Smooth muscle cell (in vitro differentiated cells): ENCODE measurements around the gene PROKR2. TPM values are rescaled to one million over a fixed set of nuclear protein-coding genes. Genes with fewer than 3 reads are reported as not detected.

Experiments used
- DNase-seq: peaks from one replicate; lab custom pipeline; 2025; ENCODE audit not compliant: unreplicated experiment; lab: John Stamatoyannopoulos, UW
- H2AFZ ChIP-seq: fragments of 200-600 bp; sonication (generic); 2 replicates; pipeline ENCODE4 v1.6.0; 2016; ENCODE audit warnings: antibody characterized with exemption, low read depth, mild to moderate bottlenecking
- H3F3A ChIP-seq: fragments of 200-600 bp; sonication (generic); 2 replicates; pipeline ENCODE4 v1.6.0; 2017; ENCODE audit warnings: antibody characterized with exemption, low read depth
- H3K27ac ChIP-seq: fragments of 200-600 bp; sonication (generic); 2 replicates; pipeline ENCODE4 v1.5.1; 2016; ENCODE audit warnings: low read depth, mild to moderate bottlenecking
- H3K27me3 ChIP-seq: fragments of 200-600 bp; sonication (generic); 2 replicates; pipeline ENCODE4 v1.6.1; 2016; ENCODE audit warnings: low read depth, mild to moderate bottlenecking
- H3K36me3 ChIP-seq: fragments of 200-600 bp; sonication (generic); 2 replicates; pipeline ENCODE4 v1.5.1; 2016; ENCODE audit warnings: low read depth
- H3K4me1 ChIP-seq: fragments of 200-600 bp; sonication (generic); 2 replicates; pipeline ENCODE4 v1.5.1; 2016; ENCODE audit warnings: low read depth
- H3K4me2 ChIP-seq: fragments of 200-600 bp; sonication (generic); 2 replicates; pipeline ENCODE4 v1.6.0; 2016; ENCODE audit warnings: mild to moderate bottlenecking
- H3K4me3 ChIP-seq: fragments of 200-600 bp; sonication (generic); 2 replicates; pipeline ENCODE4 v1.5.1; 2016; ENCODE audit warnings: mild to moderate bottlenecking
- H3K79me2 ChIP-seq: fragments of 200-600 bp; sonication (generic); 2 replicates; pipeline ENCODE4 v1.6.0; 2016; ENCODE audit warnings: low read depth, mild to moderate bottlenecking
- H3K9ac ChIP-seq: fragments of 200-600 bp; sonication (generic); 2 replicates; pipeline ENCODE4 v1.6.0; 2016; ENCODE audit warnings: low read depth
- H3K9me3 ChIP-seq: fragments of 200-600 bp; sonication (generic); replicated peaks from 2 replicates; pipeline ENCODE4 v1.5.1; 2016; ENCODE audit warnings: low read depth
- H4K20me1 ChIP-seq: fragments of 200-600 bp; sonication (generic); 2 replicates; pipeline ENCODE4 v1.6.0; 2016; ENCODE audit warnings: low read depth
- CTCF ChIP-seq: fragments of 200-600 bp; sonication (generic); IDR thresholded peaks from 2 replicates; pipeline ENCODE4 v1.5.1; 2017; ENCODE audit warnings: borderline replicate concordance, mild to moderate bottlenecking, antibody characterized with exemption; ENCODE audit not compliant: insufficient read depth, poor library complexity, severe bottlenecking
- WGBS: methylation state at CpG from one replicate; pipeline ENCODE4 v1.1.7; 2016; ENCODE audit warnings: low lambda C conversion rate; 5-methylcytosine and 5-hydroxymethylcytosine counted together
- polyA plus RNA-seq: library from polyadenylated mRNA; unstranded; fragments of >200 nt; fragmentation: Nextera tagmentation; extraction: Ambion mirVana; gene quantifications from 2 replicates; pipeline ENCODE4 v1.2.1, GENCODE V29; 2016
- total RNA-seq: library from RNA; depleted of rRNA; stranded (reverse); fragments of >200 nt; gene quantifications from 2 replicates; pipeline ENCODE4 v1.2.3, GENCODE V29; 2014

Gene PROKR2
- total RNA-seq (not detected in 2 replicates), polyA plus RNA-seq (not detected in 2 replicates)

GRCh38 chr20:5316188-5317158 lies at the start of gene PROKR2:
TSS of gene PROKR2 (minus strand) at chr20:5316954. CDS start at chr20:5314369, 2,585 bp downstream.
- Histone ChIP-seq H3K9me3 (no peaks in the 10 kb centered on the region), H2AFZ (no peak within 1 kb of the TSS), H3K79me2 (no peaks in the 10 kb centered on the region), H3F3A (no peaks in the 10 kb centered on the region), H3K27ac (no peak within 1 kb of the TSS), H4K20me1 (no peaks in the 10 kb centered on the region), H3K36me3 (no peaks in the 10 kb centered on the region), H3K27me3 (peaks cover 74% of the 10 kb centered on the region), H3K4me2 (peak within 1 kb of the TSS; percentile 83), H3K9ac (no peak within 1 kb of the TSS), H3K4me1 (peaks cover 3% of the 10 kb centered on the region), H3K4me3 (peak within 1 kb of the TSS; percentile 30)
- 1% methylated on average over 79 of the region's 92 CpGs for WGBS
- no peak for DNase-seq
- TF ChIP-seq CTCF: no peak

GRCh38 chr20:5364997-5365597 lies 48.3 kb upstream of the PROKR2 start:
- Histone ChIP-seq H3F3A (no peaks in the 10 kb centered on the region), H4K20me1 (no peaks in the 10 kb centered on the region), H2AFZ (no peak overlapping the region), H3K9me3 (no peaks in the 10 kb centered on the region), H3K4me3 (no peak overlapping the region), H3K79me2 (no peaks in the 10 kb centered on the region), H3K36me3 (no peaks in the 10 kb centered on the region), H3K27me3 (no peaks in the 10 kb centered on the region), H3K4me1 (no peaks in the 10 kb centered on the region), H3K4me2 (peak overlapping the region; percentile 40), H3K27ac (peak overlapping the region; percentile 92), H3K9ac (no peak overlapping the region)
- no peak for TF ChIP-seq CTCF
- no peak for DNase-seq
- WGBS: 65% methylated on average over 3 of the region's 3 CpGs

GRCh38 chr20:5364136-5364821 lies 47.5 kb upstream of the PROKR2 start:
- H4K20me1 ChIP-seq: no peaks in the 10 kb centered on the region
- no peaks in the 10 kb centered on the region for H3K79me2 ChIP-seq
- WGBS: 59% methylated on average over 4 of the region's 4 CpGs
- H3K36me3 ChIP-seq: no peaks in the 10 kb centered on the region
- peak overlapping the region; percentile 92 for H3K27ac ChIP-seq
- no peak for DNase-seq
- no peaks in the 10 kb centered on the region for H3K27me3 ChIP-seq
- no peak for TF ChIP-seq CTCF
- H3K4me3 ChIP-seq: no peak overlapping the region
- H3F3A ChIP-seq: no peaks in the 10 kb centered on the region
- H3K4me2 ChIP-seq: peak overlapping the region; percentile 40
- H3K9ac ChIP-seq: no peak overlapping the region
- H2AFZ ChIP-seq: no peak overlapping the region
- H3K4me1 ChIP-seq: no peaks in the 10 kb centered on the region
- H3K9me3 ChIP-seq: no peaks in the 10 kb centered on the region
